ENCODE measurements around the gene OTOG. TPM values are rescaled to one million over a fixed set of nuclear protein-coding genes. Genes with fewer than 3 reads are reported as not detected.

The OTOG gene
- total RNA-seq, 3 donors from 2014 or later: 0.06 TPM; not detected in 2

DNA sequence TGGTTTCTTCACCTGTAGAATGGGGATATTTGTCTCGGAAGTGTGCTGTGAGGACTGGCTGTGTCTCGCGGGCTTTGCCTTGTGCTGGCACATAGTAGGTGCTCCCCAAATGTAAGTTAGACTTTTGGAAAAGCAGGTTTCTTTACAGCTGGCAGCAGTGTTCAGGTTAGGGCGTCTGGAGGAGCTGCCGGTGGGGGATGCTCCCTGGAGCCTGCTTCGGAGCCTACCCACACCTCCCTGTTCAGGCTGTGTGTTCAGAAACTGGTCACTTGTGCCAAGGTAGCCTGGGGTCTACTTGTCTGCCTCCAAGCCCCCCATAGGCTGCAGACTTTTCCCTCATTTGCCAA lies 60.0 kb downstream of the OTOG start:
- TF ChIP-seq, protein P1, sequence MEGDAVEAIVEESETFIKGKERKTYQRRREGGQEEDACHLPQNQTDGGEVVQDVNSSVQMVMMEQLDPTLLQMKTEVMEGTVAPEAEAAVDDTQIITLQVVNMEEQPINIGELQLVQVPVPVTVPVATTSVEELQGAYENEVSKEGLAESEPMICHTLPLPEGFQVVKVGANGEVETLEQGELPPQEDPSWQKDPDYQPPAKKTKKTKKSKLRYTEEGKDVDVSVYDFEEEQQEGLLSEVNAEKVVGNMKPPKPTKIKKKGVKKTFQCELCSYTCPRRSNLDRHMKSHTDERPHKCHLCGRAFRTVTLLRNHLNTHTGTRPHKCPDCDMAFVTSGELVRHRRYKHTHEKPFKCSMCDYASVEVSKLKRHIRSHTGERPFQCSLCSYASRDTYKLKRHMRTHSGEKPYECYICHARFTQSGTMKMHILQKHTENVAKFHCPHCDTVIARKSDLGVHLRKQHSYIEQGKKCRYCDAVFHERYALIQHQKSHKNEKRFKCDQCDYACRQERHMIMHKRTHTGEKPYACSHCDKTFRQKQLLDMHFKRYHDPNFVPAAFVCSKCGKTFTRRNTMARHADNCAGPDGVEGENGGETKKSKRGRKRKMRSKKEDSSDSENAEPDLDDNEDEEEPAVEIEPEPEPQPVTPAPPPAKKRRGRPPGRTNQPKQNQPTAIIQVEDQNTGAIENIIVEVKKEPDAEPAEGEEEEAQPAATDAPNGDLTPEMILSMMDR (IDR thresholded peaks at IDR 0.05): no peak
- no peak for ATAC-seq
- H3K9me3 ChIP-seq: no peaks in the 10 kb centered on the region
- no peaks in the 10 kb centered on the region for H3K36me3 ChIP-seq (ENCODE audit: low read depth)
- DNase-seq: no peak
- H3K4me3 ChIP-seq: no peak overlapping the region
- H3K4me1 ChIP-seq (ENCODE audit: low read depth): no peaks in the 10 kb centered on the region
- intact Hi-C loops (cut with DNase I, micrococcal nuclease): no loop called here

DNA sequence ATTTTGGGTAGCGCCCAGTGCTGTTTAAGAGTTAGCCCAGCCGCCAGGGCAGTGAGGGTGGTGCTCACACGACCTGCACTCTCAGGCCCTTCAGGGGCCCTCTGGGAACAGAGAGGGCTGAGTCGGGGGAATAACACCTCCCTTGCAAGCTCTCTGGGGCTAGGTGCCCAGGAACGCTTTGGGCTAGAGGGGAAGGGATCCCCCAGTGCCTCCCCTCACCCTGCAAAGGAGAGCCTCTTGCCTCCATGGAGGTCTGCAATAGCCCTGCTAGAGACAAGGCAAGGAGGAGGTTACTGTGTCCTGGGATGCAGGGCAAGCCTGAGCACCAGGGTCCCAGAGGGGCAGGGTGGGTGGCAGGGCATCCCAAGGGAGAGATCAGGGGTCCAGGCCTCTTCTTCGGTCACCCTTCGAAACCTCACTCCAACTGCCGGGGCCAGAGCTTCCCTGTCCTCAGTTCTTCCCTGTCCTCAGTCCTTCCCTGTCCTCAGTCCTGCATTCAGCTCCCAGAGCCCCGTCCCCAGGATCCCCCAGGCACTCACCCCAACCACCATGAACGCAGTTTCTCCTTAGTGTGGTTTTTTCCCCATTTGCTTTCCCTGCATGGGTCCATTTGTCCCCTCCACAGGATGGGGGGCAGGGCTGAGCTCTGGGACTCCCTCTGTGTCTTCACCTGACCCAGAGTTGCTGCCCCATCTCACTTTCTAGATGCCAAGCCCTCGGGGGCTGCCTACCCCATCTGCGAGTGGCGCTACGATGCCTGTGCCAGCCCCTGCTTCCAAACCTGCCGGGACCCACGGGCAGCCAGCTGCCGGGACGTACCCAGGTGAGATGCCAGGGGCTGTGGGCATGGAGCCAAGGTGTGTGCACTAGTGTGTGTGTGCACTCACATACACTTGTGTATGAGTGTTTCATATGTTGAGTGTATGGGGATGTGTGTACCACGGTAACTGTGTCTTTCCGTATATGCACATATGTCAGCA lies 60.8 kb downstream of the OTOG start:
- H3K9me3 ChIP-seq: no peaks in the 10 kb centered on the region
- intact Hi-C loops (cut with DNase I, micrococcal nuclease): no loop called here
- H3K4me3 ChIP-seq: no peak overlapping the region
- ATAC-seq (no peak), DNase-seq (no peak)
- TF ChIP-seq, protein P1 (IDR thresholded peaks at IDR 0.05): no peak
- H3K36me3 ChIP-seq (ENCODE audit: low read depth): no peaks in the 10 kb centered on the region
- no peaks in the 10 kb centered on the region for H3K4me1 ChIP-seq (ENCODE audit: low read depth)

GRCh38 chr11:17608821-17609220 lies 61.8 kb downstream of the OTOG start:
- ATAC-seq (no peak), DNase-seq (no peak)
- Histone ChIP-seq H3K4me1 (ENCODE audit: low read depth) (no peaks in the 10 kb centered on the region), H3K9me3 (no peaks in the 10 kb centered on the region), H3K36me3 (ENCODE audit: low read depth) (no peaks in the 10 kb centered on the region), H3K4me3 (no peak overlapping the region)
- intact Hi-C loops (cut with DNase I, micrococcal nuclease): no loop called here
- TF ChIP-seq, protein P1 (IDR thresholded peaks at IDR 0.05): no peak

- Histone ChIP-seq H3K4me3 (no peak overlapping the region), H3K4me1 (ENCODE audit: low read depth) (no peaks in the 10 kb centered on the region), H3K36me3 (ENCODE audit: low read depth) (no peaks in the 10 kb centered on the region), H3K9me3 (no peaks in the 10 kb centered on the region)
- intact Hi-C loops (cut with DNase I, micrococcal nuclease): no loop called here
- ATAC-seq (no peak), DNase-seq (no peak)
- TF ChIP-seq, protein P1 (IDR thresholded peaks at IDR 0.05): no peak
Observed at GRCh38 chr11:17609291-17610084, 62.4 kb downstream of the OTOG start.

GRCh38 chr11:17610085-17610894 lies 63.2 kb downstream of the OTOG start:
- TF ChIP-seq, protein P1 (IDR thresholded peaks at IDR 0.05): no peak

More at GRCh38 chr11:17610085-17610894, 63.2 kb downstream of the OTOG start:
- Histone ChIP-seq H3K9me3 (no peaks in the 10 kb centered on the region), H3K4me3 (no peak overlapping the region), H3K36me3 (ENCODE audit: low read depth) (no peaks in the 10 kb centered on the region), H3K4me1 (ENCODE audit: low read depth) (no peaks in the 10 kb centered on the region)
- DNase-seq (no peak), ATAC-seq (no peak)
- intact Hi-C loops (cut with DNase I, micrococcal nuclease): no loop called here

Measured in mucosa of descending colon (tissue), 3 donors.